Mammary epithelial cell (primary cell): Measurements from ENCODE around the gene RCBTB2.

Source experiments
- CTCF ChIP-seq, 2 donors: IDR thresholded peaks in 1 of 2; conservative IDR thresholded peaks in 1 of 2; 2 replicates each; pipeline ENCODE4 v1.5.1; 2011 to 2012; ENCODE audit warnings: inconsistent platforms in 2 of 2, low read length in 2 of 2, mild to moderate bottlenecking in 2 of 2, control low read depth in 1 of 2, low read depth in 1 of 2; ENCODE audit not compliant: insufficient read depth in 1 of 2; ENCODE audit errors: extremely low read depth in 1 of 2
- EZH2 ChIP-seq: IDR thresholded peaks from 2 replicates; pipeline ENCODE4 v1.6.1; 2012; ENCODE audit warnings: low read length, inconsistent platforms, borderline replicate concordance

GRCh38 chr13:48542138-48542537 lies 9.3 kb upstream of the RCBTB2 start:
- TF ChIP-seq CTCF (conservative IDR thresholded peaks at IDR 0.05 in 1 of 2, IDR thresholded peaks at IDR 0.05 in 1 of 2; ENCODE audit: extremely low read depth in 1 of 2, insufficient read depth in 1 of 2, low read depth in 1 of 2, low read length in 2 of 2) (no peak), EZH2 (no peak)
